GM10248 (cell line): ENCODE data around the gene SYMPK.

Experiments used
- CTCF ChIA-PET: fragments of 300-600 bp; sonication (Branson Sonifier 250); formaldehyde crosslinking; extraction: SDS; loops from one replicate; lab custom pipeline; 2021; ENCODE audit warnings: antibody characterized with exemption; lab: Yijun Ruan, JAX
- POLR2A ChIA-PET: fragments of 350-650 bp; sonication (Branson Sonifier 250); formaldehyde crosslinking; extraction: SDS; loops from one replicate; lab custom pipeline; 2020; ENCODE audit warnings: antibody characterized with exemption; lab: Yijun Ruan, JAX
- DNase-seq: peaks from one replicate; pipeline ENCODE4 v3.0.0; 2012; ENCODE audit errors: extremely low spot score
- TF ChIP-seq, protein P1 (sequence below): IDR thresholded peaks from 2 replicates; pipeline ENCODE4 v1.5.1; 2012; ENCODE audit warnings: mild to moderate bottlenecking, low read depth; ENCODE audit errors: extremely low read depth, missing control alignments, control extremely low read depth

SYMPK gene

DNA sequence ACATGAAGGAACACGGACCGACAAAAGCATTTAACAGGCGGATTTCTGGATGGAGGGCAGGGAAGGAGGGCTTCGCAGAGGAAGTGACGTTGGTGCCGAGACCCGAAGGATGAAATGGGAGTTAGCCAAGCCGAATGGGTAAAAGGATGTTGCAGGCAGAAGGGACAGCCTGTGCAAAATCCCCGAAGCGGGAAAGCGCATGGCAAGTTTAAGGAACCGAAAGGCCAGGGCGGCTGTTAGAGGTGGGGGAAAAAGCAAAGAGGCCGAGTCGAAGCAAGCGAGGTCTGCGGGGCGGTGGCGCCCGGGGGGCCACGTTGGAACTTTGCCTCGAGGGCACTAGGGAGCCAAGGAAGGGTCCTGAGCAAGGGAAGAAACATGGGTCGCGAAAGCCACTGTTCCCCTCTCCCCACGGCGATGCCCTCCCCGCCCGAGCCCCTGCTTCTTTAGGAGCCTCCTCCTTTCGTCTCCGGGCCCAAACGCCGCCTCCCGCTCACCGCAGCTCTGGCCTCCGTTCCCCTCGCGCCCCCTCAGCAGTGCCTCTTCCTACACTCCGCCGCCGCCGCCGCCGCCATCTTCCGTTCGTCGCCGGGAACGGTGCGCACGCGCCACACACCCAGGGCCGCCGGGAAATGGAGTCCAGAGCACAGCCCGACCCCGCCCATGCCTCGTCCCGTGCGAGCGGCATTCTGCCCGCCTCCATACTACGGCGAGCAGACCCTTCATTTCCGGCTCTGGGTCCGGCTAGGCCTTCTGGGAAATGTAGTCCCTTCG is at the start of gene SYMPK:
Gene SYMPK, minus strand, starts transcription at position 584 of the 771 bp plus-strand sequence. CDS start 8,652 bp downstream, outside the sequence.
- CTCF ChIA-PET, result interaction anchor here (0.7 to 4.6 kb wide), 15 partner anchors 9 to 154 kb away, joined by 3 to 152 read pairs (median 6); partner anchors contain the start of genes CCDC61, IRF2BP1, MYPOP and SIX5
- DNase-seq, result peak; percentile 100
- POLR2A ChIA-PET, result interaction anchor here (0.6 to 2.0 kb wide), 4 partner anchors 10 to 1034 kb away, joined by 3 to 19 read pairs (median 5); partner anchors contain the start of genes CCDC61 and IRF2BP1
- TF ChIP-seq, protein P1, sequence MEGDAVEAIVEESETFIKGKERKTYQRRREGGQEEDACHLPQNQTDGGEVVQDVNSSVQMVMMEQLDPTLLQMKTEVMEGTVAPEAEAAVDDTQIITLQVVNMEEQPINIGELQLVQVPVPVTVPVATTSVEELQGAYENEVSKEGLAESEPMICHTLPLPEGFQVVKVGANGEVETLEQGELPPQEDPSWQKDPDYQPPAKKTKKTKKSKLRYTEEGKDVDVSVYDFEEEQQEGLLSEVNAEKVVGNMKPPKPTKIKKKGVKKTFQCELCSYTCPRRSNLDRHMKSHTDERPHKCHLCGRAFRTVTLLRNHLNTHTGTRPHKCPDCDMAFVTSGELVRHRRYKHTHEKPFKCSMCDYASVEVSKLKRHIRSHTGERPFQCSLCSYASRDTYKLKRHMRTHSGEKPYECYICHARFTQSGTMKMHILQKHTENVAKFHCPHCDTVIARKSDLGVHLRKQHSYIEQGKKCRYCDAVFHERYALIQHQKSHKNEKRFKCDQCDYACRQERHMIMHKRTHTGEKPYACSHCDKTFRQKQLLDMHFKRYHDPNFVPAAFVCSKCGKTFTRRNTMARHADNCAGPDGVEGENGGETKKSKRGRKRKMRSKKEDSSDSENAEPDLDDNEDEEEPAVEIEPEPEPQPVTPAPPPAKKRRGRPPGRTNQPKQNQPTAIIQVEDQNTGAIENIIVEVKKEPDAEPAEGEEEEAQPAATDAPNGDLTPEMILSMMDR, result no peak

- no peak for DNase-seq
- POLR2A ChIA-PET, result no interaction called here
- TF ChIP-seq, protein P1, result no peak
- CTCF ChIA-PET, result interaction anchor here (1.1 kb wide), 1 partner anchor 8 kb away, joined by 3 read pairs; the partner anchor contains the start of gene MYPOP
Measured at GRCh38 chr19:45911291-45911690, 48.3 kb upstream of the SYMPK start.

DNA sequence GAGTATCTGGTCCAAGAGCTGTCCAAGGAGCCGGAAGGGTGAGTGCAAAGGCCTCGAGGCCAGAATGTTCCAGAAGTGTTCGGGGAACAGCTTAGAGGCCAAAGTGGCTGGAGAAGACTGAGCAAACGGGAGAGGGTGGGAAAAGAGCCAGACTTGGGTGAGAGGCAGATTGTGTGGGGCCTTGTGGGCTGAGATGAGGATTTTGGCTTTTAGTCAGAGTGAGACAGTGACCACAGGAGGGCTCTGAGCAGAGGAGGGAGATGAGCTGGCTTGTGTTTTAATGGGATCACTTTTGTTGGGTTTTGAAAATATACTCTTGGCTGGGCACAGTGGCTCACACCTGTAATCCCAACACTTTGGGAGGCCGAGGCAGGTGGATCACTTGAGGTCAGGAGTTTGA is 46.0 kb upstream of the SYMPK start:
- POLR2A ChIA-PET, result no interaction called here
- TF ChIP-seq, protein P1, result no peak
- DNase-seq, result no peak
- CTCF ChIA-PET, result no interaction called here

GRCh38 chr19:45906221-45906620 is 43.3 kb upstream of the SYMPK start:
- TF ChIP-seq, protein P1, result no peak
- POLR2A ChIA-PET, result no interaction called here
- DNase-seq, result no peak
- CTCF ChIA-PET, result no interaction called here

GRCh38 chr19:45905011-45905410 is 42.1 kb upstream of the SYMPK start:
- no peak for DNase-seq
- TF ChIP-seq, protein P1, result no peak
- ChIA-PET POLR2A (no interaction called here), CTCF (no interaction called here)

- CTCF ChIA-PET, result interaction anchor here (0.7 to 3.3 kb wide), 10 partner anchors 8 to 133 kb away, joined by 3 to 18 read pairs (median 4); no protein-coding TSS in a partner anchor
- POLR2A ChIA-PET, result interaction anchor here (0.5 kb wide), 1 partner anchor 14 kb away, joined by 3 read pairs; no protein-coding TSS in a partner anchor
- peak; percentile 100 for DNase-seq
- TF ChIP-seq, protein P1, result no peak
Measured at GRCh38 chr19:45902651-45903625, 40.0 kb upstream of the SYMPK start.
